IMR-90 (cell line): ENCODE results near the gene MNAT1. TPM values are rescaled to one million over a fixed set of nuclear protein-coding genes. Genes with fewer than 3 reads are reported as not detected.
"Not testable (repeated sequence)": the region's sequence is repeated elsewhere in the genome, so short reads cannot be mapped to it uniquely, and the experiment has no call there.

Experiments used
- ATAC-seq: fragments of 200-7000 bp; cut with Tn5 transposase; 2 replicates; pipeline ENCODE4 v1.9.1; 2020; ENCODE audit warnings: low read depth, mild to moderate bottlenecking, moderate library complexity
- BruUV-seq: library from RNA; stranded (reverse); fragments of 400-500 nt; replicated peaks from 2 replicates; lab custom pipeline; 2021; lab: Mats Ljungman, UMichigan
- CTCF ChIA-PET: fragments of 300-600 bp; formaldehyde crosslinking; extraction: SDS; loops from one replicate; lab custom pipeline; 2021; ENCODE audit warnings: antibody characterized with exemption; lab: Yijun Ruan, JAX
- POLR2A ChIA-PET: fragments of 300-600 bp; sonication (Branson Sonifier 250); formaldehyde crosslinking; loops from one replicate; lab custom pipeline; 2022; ENCODE audit warnings: antibody characterized with exemption; ENCODE audit not compliant: unreplicated experiment; lab: Charles Lee
- DNase-seq: peaks from one replicate; pipeline ENCODE4 v3.0.0; 2013
- H2AFZ ChIP-seq: replicated peaks from 2 replicates; pipeline ENCODE3; 2013; ENCODE audit warnings: low read length, mild to moderate bottlenecking; ENCODE audit not compliant: poor library complexity
- H2AK5ac ChIP-seq: 2 replicates; pipeline ENCODE4 v1.6.1; 2013; ENCODE audit warnings: low read depth, low read length, inconsistent platforms
- H2AK9ac ChIP-seq: replicated peaks from 2 replicates; pipeline ENCODE3; 2013; ENCODE audit warnings: mild to moderate bottlenecking, low read depth, low read length, moderate library complexity; ENCODE audit not compliant: poor library complexity
- H2BK120ac ChIP-seq: 2 replicates; pipeline ENCODE4 v1.6.1; 2013; ENCODE audit warnings: low read depth, low read length, inconsistent platforms
- H2BK15ac ChIP-seq: 3 replicates; pipeline ENCODE4 v1.6.1; 2013; ENCODE audit warnings: low read depth, low read length, inconsistent platforms
- H2BK20ac ChIP-seq: 2 replicates; pipeline ENCODE4 v1.6.1; 2013; ENCODE audit warnings: low read depth, mild to moderate bottlenecking, inconsistent platforms, low read length, moderate library complexity
- H2BK5ac ChIP-seq: 2 replicates; pipeline ENCODE4 v1.6.1; 2013; ENCODE audit warnings: mild to moderate bottlenecking, low read depth, low read length, inconsistent platforms; ENCODE audit not compliant: poor library complexity, severe bottlenecking
- H3K14ac ChIP-seq: replicated peaks from 2 replicates; pipeline ENCODE4 v1.6.1; 2013; ENCODE audit warnings: low read depth, low read length, inconsistent platforms
- H3K18ac ChIP-seq: 2 replicates; pipeline ENCODE4 v1.6.1; 2013; ENCODE audit warnings: low read depth, low read length, control low read depth
- H3K23ac ChIP-seq: 2 replicates; pipeline ENCODE4 v1.6.1; 2013; ENCODE audit warnings: low read depth, low read length, inconsistent platforms
- H3K27ac ChIP-seq: 2 replicates; pipeline ENCODE4 v1.5.1; 2013; ENCODE audit warnings: mild to moderate bottlenecking, control low read depth, low read length; ENCODE audit not compliant: insufficient read depth
- H3K27me3 ChIP-seq: 2 replicates; pipeline ENCODE4 v1.6.1; 2013; ENCODE audit warnings: low read length; ENCODE audit not compliant: control insufficient read depth, insufficient read depth
- H3K36me3 ChIP-seq: 2 replicates; pipeline ENCODE4 v1.6.1; 2013; ENCODE audit warnings: low read length, mixed read lengths; ENCODE audit not compliant: control insufficient read depth, insufficient read depth
- H3K4ac ChIP-seq: 2 replicates; pipeline ENCODE4 v1.6.1; 2013; ENCODE audit warnings: low read depth, low read length, inconsistent platforms
- H3K4me1 ChIP-seq: 2 replicates; pipeline ENCODE4 v1.6.1; 2013; ENCODE audit warnings: low read length, mixed read lengths; ENCODE audit not compliant: control insufficient read depth, insufficient read depth
- H3K4me2 ChIP-seq: 2 replicates; pipeline ENCODE4 v1.6.1; 2013; ENCODE audit warnings: low read depth, mild to moderate bottlenecking, control low read depth, low read length, moderate library complexity
- H3K4me3 ChIP-seq: 2 replicates; pipeline ENCODE4 v1.5.1; 2013; ENCODE audit warnings: low read depth, mild to moderate bottlenecking, control low read depth, low read length, moderate library complexity; ENCODE audit not compliant: insufficient read depth
- H3K56ac ChIP-seq: 2 replicates; pipeline ENCODE4 v1.6.1; 2013; ENCODE audit warnings: low read length, inconsistent platforms; ENCODE audit not compliant: insufficient read depth; ENCODE audit errors: extremely low read depth
- H3K79me1 ChIP-seq, 2 experiments: 2 replicates each; pipeline ENCODE4 v1.6.1; 2013; ENCODE audit warnings: low read length in 2 of 2, inconsistent platforms in 1 of 2, low read depth in 1 of 2
- H3K9ac ChIP-seq: 2 replicates; pipeline ENCODE4 v1.6.1; 2013; ENCODE audit warnings: low read depth, low read length, control low read depth
- H3K9me1 ChIP-seq: 2 replicates; pipeline ENCODE4 v1.6.1; 2013; ENCODE audit warnings: low read length, inconsistent platforms; ENCODE audit not compliant: insufficient read depth
- H3K9me3 ChIP-seq: 2 replicates; pipeline ENCODE4 v1.6.1; 2013; ENCODE audit warnings: low read length; ENCODE audit not compliant: control insufficient read depth, insufficient read depth
- H4K20me1 ChIP-seq: 2 replicates; pipeline ENCODE4 v1.6.1; 2013; ENCODE audit warnings: low read length, inconsistent platforms; ENCODE audit not compliant: insufficient read depth
- H4K5ac ChIP-seq: 2 replicates; pipeline ENCODE4 v1.6.1; 2013; ENCODE audit warnings: mild to moderate bottlenecking, low read depth, low read length, control low read depth
- H4K8ac ChIP-seq, 2 experiments: 2 replicates each; pipeline ENCODE4 v1.6.1; 2013; ENCODE audit warnings: low read depth in 2 of 2, low read length in 2 of 2, control low read depth in 1 of 2, inconsistent platforms in 1 of 2
- H4K91ac ChIP-seq: 2 replicates; pipeline ENCODE4 v1.6.1; 2013; ENCODE audit warnings: low read depth, low read length, inconsistent platforms; ENCODE audit not compliant: insufficient read depth
- WGBS, 2 experiments: methylation state at CpG; one replicate each; pipeline versions ENCODE4 v1.1.5 to v1.1.7; 2013; ENCODE audit warnings: missing lambda C conversion rate in 2 of 2; ENCODE audit not compliant: insufficient read length in 1 of 2; ENCODE audit errors: extremely low coverage in 2 of 2; 5-methylcytosine and 5-hydroxymethylcytosine counted together
- dilution Hi-C: fragments of 300-500 bp; cut with HindIII; formaldehyde crosslinking; loops from one replicate; pipeline ENCODE4 v1.14.3; 2018; ENCODE audit warnings: low sequenced_read_pairs; ENCODE audit not compliant: unreplicated experiment
- in situ Hi-C: fragments of 300-500 bp; cut with MboI; formaldehyde crosslinking; loops from 3 replicates; pipeline ENCODE4 v1.14.3; 2019; ENCODE audit warnings: low sequenced_read_pairs, inconsistent platforms, mixed read lengths
- intact Hi-C: fragments of 100-400 bp; cut with micrococcal nuclease; formaldehyde crosslinking; loops from 2 replicates; pipeline ENCODE4 v1.10.0; 2022
- polyA plus RNA-seq, 3 experiments: library from polyadenylated mRNA; depleted of rRNA; stranded (reverse); fragments of >200 nt; gene quantifications; 2 replicates each; pipeline ENCODE4 v1.2.3, GENCODE V29; 2012; ENCODE audit warnings: low replicate concordance in 1 of 3
- total RNA-seq: library from RNA; depleted of rRNA; stranded (reverse); fragments of >200 nt; gene quantifications from 2 replicates; pipeline ENCODE4 v1.2.3, GENCODE V29; 2012

Gene MNAT1
- total and polyA plus RNA-seq, 2 of the 4 experiments (the other 2 are of a cell fraction): 48.2 to 53.0 TPM

DNA sequence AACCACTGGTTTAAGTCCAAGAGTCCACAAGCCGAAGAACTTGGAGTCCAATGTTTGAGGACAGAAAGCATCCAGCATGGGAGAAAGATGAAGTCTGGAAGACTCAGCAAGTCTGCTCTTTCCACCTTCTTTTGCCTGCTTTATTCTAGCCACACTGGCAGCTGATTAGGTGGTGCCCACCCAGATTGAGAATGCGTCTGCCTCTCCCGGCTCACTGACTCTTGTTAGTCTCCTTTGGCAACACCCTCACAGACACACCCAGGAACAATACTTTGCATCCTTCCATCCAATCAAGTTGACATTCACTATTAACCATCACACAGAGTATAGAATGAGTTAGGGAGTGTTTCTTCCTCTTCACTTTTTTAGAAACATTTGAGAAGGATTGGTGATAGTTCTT lies 156.1 kb downstream of the MNAT1 start:
- CTCF ChIA-PET: not testable (repeated sequence)

More for the DNA sequence above, 156.1 kb downstream of the MNAT1 start:
- H4K20me1 ChIP-seq, intact Hi-C loops, H3K36me3 ChIP-seq, H3K9me3 ChIP-seq, in situ Hi-C loops, H3K4ac ChIP-seq, H3K18ac ChIP-seq, H3K14ac ChIP-seq, H2BK5ac ChIP-seq, H3K27me3 ChIP-seq, H2BK20ac ChIP-seq, H4K5ac ChIP-seq, H2BK15ac ChIP-seq, dilution Hi-C loops, H2AK9ac ChIP-seq, H3K56ac ChIP-seq, H4K8ac ChIP-seq, H4K91ac ChIP-seq, H3K23ac ChIP-seq, H3K27ac ChIP-seq, DNase-seq, H2BK120ac ChIP-seq, H2AK5ac ChIP-seq, H2AFZ ChIP-seq, ATAC-seq, H3K9ac ChIP-seq, H3K4me3 ChIP-seq, H3K9me1 ChIP-seq, POLR2A ChIA-PET, BruUV-seq, H3K4me1 ChIP-seq, H3K4me2 ChIP-seq: not testable (repeated sequence)
- WGBS, 2 experiments: no CpG with 5 or more reads among the region's 3 CpGs
- peaks cover 18 to 26% of the 10 kb centered on the region in 2 experiments for H3K79me1 ChIP-seq
